WERI-Rb-1 (cell line): ENCODE results near the gene KANK4.

Experiments used
- DNase-seq: peaks from one replicate; pipeline ENCODE4 v3.0.0-alpha.2; 2020
- H3K27ac ChIP-seq: fragments of 250-450 bp; sonication (Bioruptor Pico); 2 replicates; pipeline ENCODE4 v1.5.1; 2020; ENCODE audit warnings: mild to moderate bottlenecking, moderate library complexity
- H3K27me3 ChIP-seq: fragments of 250-450 bp; sonication (Bioruptor Pico); 2 replicates; pipeline ENCODE4 v1.5.1; 2021; ENCODE audit warnings: mild to moderate bottlenecking, low read depth, moderate library complexity; ENCODE audit not compliant: insufficient read depth, severe bottlenecking
- H3K36me3 ChIP-seq: fragments of 250-450 bp; sonication (Bioruptor Pico); 2 replicates; pipeline ENCODE4 v1.5.1; 2020; ENCODE audit warnings: mild to moderate bottlenecking, moderate library complexity
- H3K4me3 ChIP-seq: 2 replicates; pipeline ENCODE4 v1.5.1; 2011; ENCODE audit warnings: low read depth, mild to moderate bottlenecking, control low read depth, low read length
- H3K9me3 ChIP-seq: fragments of 250-450 bp; sonication (Bioruptor Pico); 2 replicates; pipeline ENCODE4 v1.5.1; 2021; ENCODE audit warnings: mild to moderate bottlenecking, moderate library complexity; ENCODE audit not compliant: severe bottlenecking
- TF ChIP-seq, protein P1 (sequence below): IDR thresholded peaks from 2 replicates; pipeline ENCODE4 v1.5.1; 2011; ENCODE audit warnings: low read depth, mild to moderate bottlenecking, control low read depth, inconsistent platforms, low read length

The KANK4 gene

DNA sequence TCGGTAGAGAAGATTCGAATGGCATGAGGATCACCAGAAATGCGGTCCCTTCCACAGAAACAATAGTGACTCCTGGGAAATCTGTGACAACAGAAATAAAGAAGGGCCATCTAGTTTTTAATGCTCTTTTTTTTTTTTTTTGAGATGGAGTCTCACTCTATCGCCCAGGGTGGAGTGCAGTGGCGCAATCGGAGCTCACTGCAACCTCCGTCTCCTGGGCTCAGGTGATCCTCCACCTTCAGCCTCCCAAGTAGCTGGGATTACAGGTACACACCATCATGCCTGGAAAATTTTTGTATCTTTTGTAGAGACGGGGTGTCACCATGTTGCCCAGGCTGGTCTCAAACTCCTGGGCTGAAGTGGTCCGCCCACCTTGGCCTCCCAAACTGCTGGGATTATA lies 80.7 kb downstream of the KANK4 start:
- no peaks in the 10 kb centered on the region for H3K27me3 ChIP-seq
- H3K9me3 ChIP-seq, result peaks cover 1% of the 10 kb centered on the region
- no peak for DNase-seq
- H3K36me3 ChIP-seq, result no peaks in the 10 kb centered on the region
- no peak overlapping the region for H3K4me3 ChIP-seq
- TF ChIP-seq, protein P1, sequence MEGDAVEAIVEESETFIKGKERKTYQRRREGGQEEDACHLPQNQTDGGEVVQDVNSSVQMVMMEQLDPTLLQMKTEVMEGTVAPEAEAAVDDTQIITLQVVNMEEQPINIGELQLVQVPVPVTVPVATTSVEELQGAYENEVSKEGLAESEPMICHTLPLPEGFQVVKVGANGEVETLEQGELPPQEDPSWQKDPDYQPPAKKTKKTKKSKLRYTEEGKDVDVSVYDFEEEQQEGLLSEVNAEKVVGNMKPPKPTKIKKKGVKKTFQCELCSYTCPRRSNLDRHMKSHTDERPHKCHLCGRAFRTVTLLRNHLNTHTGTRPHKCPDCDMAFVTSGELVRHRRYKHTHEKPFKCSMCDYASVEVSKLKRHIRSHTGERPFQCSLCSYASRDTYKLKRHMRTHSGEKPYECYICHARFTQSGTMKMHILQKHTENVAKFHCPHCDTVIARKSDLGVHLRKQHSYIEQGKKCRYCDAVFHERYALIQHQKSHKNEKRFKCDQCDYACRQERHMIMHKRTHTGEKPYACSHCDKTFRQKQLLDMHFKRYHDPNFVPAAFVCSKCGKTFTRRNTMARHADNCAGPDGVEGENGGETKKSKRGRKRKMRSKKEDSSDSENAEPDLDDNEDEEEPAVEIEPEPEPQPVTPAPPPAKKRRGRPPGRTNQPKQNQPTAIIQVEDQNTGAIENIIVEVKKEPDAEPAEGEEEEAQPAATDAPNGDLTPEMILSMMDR, result no peak
- H3K27ac ChIP-seq, result no peak overlapping the region

DNA sequence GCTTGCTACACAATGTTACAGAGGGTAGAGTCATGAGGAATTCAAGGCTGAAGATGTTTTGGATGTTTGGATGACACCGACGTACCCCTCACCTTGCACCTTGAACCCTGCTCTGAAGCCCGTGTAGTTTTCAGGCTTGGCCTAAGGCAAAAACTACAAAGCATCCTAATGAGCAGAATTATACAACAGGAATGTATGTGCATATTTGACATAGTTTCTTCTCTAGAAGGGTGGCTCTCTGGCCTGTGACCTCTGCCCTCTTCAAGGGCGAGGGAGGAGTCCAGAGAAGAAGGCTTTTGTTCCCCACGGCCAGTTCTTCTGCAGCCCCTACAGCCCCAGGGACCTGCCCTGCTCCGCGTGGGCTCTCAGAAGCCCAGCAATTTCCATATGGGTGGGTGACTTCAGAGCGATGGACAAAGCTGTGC lies 81.3 kb downstream of the KANK4 start:
- H3K27ac ChIP-seq, result no peak overlapping the region
- TF ChIP-seq, protein P1, result no peak
- no peaks in the 10 kb centered on the region for H3K27me3 ChIP-seq
- H3K36me3 ChIP-seq, result no peaks in the 10 kb centered on the region
- no peaks in the 10 kb centered on the region for H3K9me3 ChIP-seq
- DNase-seq, result no peak
- no peak overlapping the region for H3K4me3 ChIP-seq

- Histone ChIP-seq H3K27ac (no peak overlapping the region), H3K36me3 (no peaks in the 10 kb centered on the region), H3K4me3 (no peak overlapping the region), H3K27me3 (no peaks in the 10 kb centered on the region), H3K9me3 (no peaks in the 10 kb centered on the region)
- DNase-seq, result no peak
- TF ChIP-seq, protein P1, result no peak
Measured at GRCh38 chr1:62237361-62237760, 81.9 kb downstream of the KANK4 start.

- Histone ChIP-seq H3K27ac (no peak overlapping the region), H3K4me3 (no peak overlapping the region), H3K27me3 (no peaks in the 10 kb centered on the region), H3K36me3 (no peaks in the 10 kb centered on the region), H3K9me3 (no peaks in the 10 kb centered on the region)
- TF ChIP-seq, protein P1, result no peak
- no peak for DNase-seq
Measured at GRCh38 chr1:62235576-62235975, 83.7 kb downstream of the KANK4 start.

DNA sequence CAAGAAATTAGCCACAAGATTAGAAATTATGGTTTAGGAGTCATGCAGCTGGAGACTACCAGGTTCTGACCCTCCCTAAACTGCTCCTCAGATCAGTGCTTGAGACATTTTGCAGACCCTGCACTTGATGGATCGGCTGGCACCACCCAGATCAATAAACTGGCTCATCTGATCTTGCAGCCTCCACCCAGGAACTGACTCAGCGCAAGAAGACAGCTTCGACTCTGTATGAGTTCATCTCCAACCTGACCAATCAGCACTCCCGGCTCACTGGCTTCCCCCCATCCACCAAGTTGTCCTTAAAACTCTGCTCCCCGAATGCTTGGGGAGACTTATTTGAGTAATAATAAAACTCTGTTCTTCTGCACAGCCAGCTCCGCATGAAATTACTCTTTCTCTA lies 84.5 kb downstream of the KANK4 start:
- Histone ChIP-seq H3K27me3 (no peaks in the 10 kb centered on the region), H3K27ac (no peak overlapping the region), H3K36me3 (no peaks in the 10 kb centered on the region), H3K4me3 (no peak overlapping the region), H3K9me3 (no peaks in the 10 kb centered on the region)
- TF ChIP-seq, protein P1, result no peak
- DNase-seq, result no peak

GRCh38 chr1:62233926-62234450 lies 85.2 kb downstream of the KANK4 start:
- TF ChIP-seq, protein P1, result no peak
- H3K27me3 ChIP-seq, result no peaks in the 10 kb centered on the region
- no peak overlapping the region for H3K4me3 ChIP-seq
- no peaks in the 10 kb centered on the region for H3K9me3 ChIP-seq
- H3K27ac ChIP-seq, result no peak overlapping the region
- H3K36me3 ChIP-seq, result no peaks in the 10 kb centered on the region
- DNase-seq, result no peak
